Measurements from ENCODE around the gene MINDY4. TPM values are rescaled to one million over a fixed set of nuclear protein-coding genes. Genes with fewer than 3 reads are reported as not detected.
A peak's percentile ranks its signal among the peaks of the same experiment; 100 is the strongest.

MINDY4 gene
- total and polyA plus RNA-seq, 2 of the 4 experiments (the other 2 are of a cell fraction): 1.8 to 3.6 TPM

GRCh38 chr7:30909431-30909830 lies 138.2 kb downstream of the MINDY4 start:
- no peaks in the 10 kb centered on the region for H4K20me1 ChIP-seq (ENCODE audit: insufficient read depth, low read length)
- no peak overlapping the region for H2BK5ac ChIP-seq (ENCODE audit: low read depth, low read length, poor library complexity, severe bottlenecking)
- H3K27me3 ChIP-seq (ENCODE audit: control insufficient read depth, insufficient read depth, low read length): peaks cover 3% of the 10 kb centered on the region; the same call in 1 of the 2 replicates
- H4K5ac ChIP-seq (ENCODE audit: low read depth, low read length): no peak overlapping the region
- peak overlapping the region; percentile 72 for H2AK5ac ChIP-seq (ENCODE audit: low read depth, low read length)
- H2AFZ ChIP-seq (replicated peaks; ENCODE audit: low read length, poor library complexity): no peak overlapping the region
- no peak for DNase-seq
- H4K8ac ChIP-seq (ENCODE audit: low read depth in 2 of 2, low read length in 2 of 2): no peak overlapping the region
- H3K36me3 ChIP-seq (ENCODE audit: control insufficient read depth, insufficient read depth, low read length): no peaks in the 10 kb centered on the region
- H3K18ac ChIP-seq (ENCODE audit: low read depth, low read length): no peak overlapping the region
- no peaks in the 10 kb centered on the region for H3K9me3 ChIP-seq (ENCODE audit: control insufficient read depth, insufficient read depth, low read length)
- no peak overlapping the region for H3K27ac ChIP-seq (ENCODE audit: insufficient read depth, low read length)
- H3K9me1 ChIP-seq (ENCODE audit: insufficient read depth, low read length): 0 out of 2 replicates have a peak, but pooled peaks cover 2% of the 10 kb centered on the region
- in situ Hi-C loops (cut with MboI; ENCODE audit: low sequenced_read_pairs) (no loop called here), dilution Hi-C loops (cut with HindIII; ENCODE audit: low sequenced_read_pairs, unreplicated experiment) (no loop called here), intact Hi-C loops (cut with micrococcal nuclease) (no loop called here)
- H4K91ac ChIP-seq (ENCODE audit: insufficient read depth, low read depth, low read length): no peak overlapping the region
- H3K9ac ChIP-seq (ENCODE audit: low read depth, low read length): no peak overlapping the region
- H3K56ac ChIP-seq (ENCODE audit: extremely low read depth, insufficient read depth, low read length): no peak overlapping the region
- no peak overlapping the region for H2BK120ac ChIP-seq (ENCODE audit: low read depth, low read length)
- CTCF ChIA-PET: interaction anchor here (1.2 kb wide), 1 partner anchor 29 kb away, joined by 5 read pairs; no protein-coding TSS in a partner anchor
- WGBS, 2 experiments (ENCODE audit: extremely low coverage in 2 of 2, insufficient read length in 1 of 2): 100% methylated on average over 3 of the region's 6 CpGs; no CpG with 5 or more reads in 1 of the 2 experiments
- H2AK9ac ChIP-seq (replicated peaks; ENCODE audit: low read depth, low read length, poor library complexity): no peak overlapping the region
- no peaks in the 10 kb centered on the region for H3K79me1 ChIP-seq (ENCODE audit: low read depth in 1 of 2, low read length in 2 of 2)
- H3K14ac ChIP-seq (replicated peaks; ENCODE audit: low read depth, low read length): no peak overlapping the region
- no peak overlapping the region for H2BK20ac ChIP-seq (ENCODE audit: low read depth, low read length)
- no peak overlapping the region for H3K4me3 ChIP-seq (ENCODE audit: insufficient read depth, low read depth, low read length)
- no peak overlapping the region for H3K23ac ChIP-seq (ENCODE audit: low read depth, low read length)
- H3K4ac ChIP-seq (ENCODE audit: low read depth, low read length): no peak overlapping the region; the same call in 1 of the 2 replicates
- TF ChIP-seq RCOR1 (IDR thresholded peaks at IDR 0.05; ENCODE audit: insufficient replicate concordance, low read length) (no peak), RAD21 (IDR thresholded peaks at IDR 0.05; ENCODE audit: low read length) (no peak), FOS (IDR thresholded peaks at IDR 0.05; ENCODE audit: low read depth, low read length) (no peak), RFX5 (IDR thresholded peaks at IDR 0.05; ENCODE audit: low read depth, low read length) (no peak), SMC3 (IDR thresholded peaks at IDR 0.05; ENCODE audit: low read depth, low read length) (no peak)
- H3K4me1 ChIP-seq (ENCODE audit: control insufficient read depth, insufficient read depth, low read length): peaks cover 6% of the 10 kb centered on the region
- POLR2A ChIA-PET (ENCODE audit: unreplicated experiment): no interaction called here
- no peak for ATAC-seq (ENCODE audit: low read depth)
- no peak overlapping the region for H3K4me2 ChIP-seq (ENCODE audit: low read depth, low read length)
- BruUV-seq (replicated peaks): no TSS peak
- no peak overlapping the region for H2BK15ac ChIP-seq (ENCODE audit: low read depth, low read length)

Measured in IMR-90 (cell line).